ENCODE measurements around the gene SGMS2. TPM values are rescaled to one million over a fixed set of nuclear protein-coding genes. Genes with fewer than 3 reads are reported as not detected.

SGMS2 gene
- total and polyA plus RNA-seq, 2 of the 4 experiments (the other 2 are of a cell fraction) = 13.4 to 37.5 TPM

DNA sequence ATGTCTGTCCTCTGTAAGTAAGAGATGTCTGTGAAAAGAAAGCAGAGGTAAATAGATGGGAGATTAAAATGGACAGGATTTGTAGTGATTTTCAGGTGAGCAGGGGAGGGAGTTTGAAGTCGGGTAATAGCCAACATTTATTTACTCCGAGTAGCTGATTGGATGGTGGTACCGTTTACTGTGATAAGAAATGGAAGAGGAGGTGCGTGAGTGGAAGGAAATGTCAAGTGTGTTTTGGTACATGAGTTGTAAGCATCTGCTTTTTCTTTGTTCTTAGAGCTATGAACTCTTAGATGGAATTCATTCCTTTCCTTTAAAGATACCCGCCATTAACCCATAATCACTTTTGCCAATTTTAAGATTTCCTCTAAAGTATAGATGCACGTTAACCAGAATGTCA is 45.5 kb downstream of the SGMS2 start:
- H4K91ac ChIP-seq (ENCODE audit: insufficient read depth, low read depth, low read length) = no peak overlapping the region
- in situ Hi-C loops (cut with MboI; ENCODE audit: low sequenced_read_pairs) = no loop called here
- no peaks in the 10 kb centered on the region for H3K9me3 ChIP-seq (ENCODE audit: control insufficient read depth, insufficient read depth, low read length)
- no peak overlapping the region for H3K4me3 ChIP-seq (ENCODE audit: insufficient read depth, low read depth, low read length)
- no CpG with 5 or more reads among the region's 6 CpGs for WGBS, 2 experiments (ENCODE audit: extremely low coverage in 2 of 2, insufficient read length in 1 of 2)
- intact Hi-C loops (cut with micrococcal nuclease) = no loop called here
- no peak overlapping the region for H2AK9ac ChIP-seq (replicated peaks; ENCODE audit: low read depth, low read length, poor library complexity)
- H2BK20ac ChIP-seq (ENCODE audit: low read depth, low read length) = no peak overlapping the region
- no peak overlapping the region for H3K27ac ChIP-seq (ENCODE audit: insufficient read depth, low read length)
- no peak overlapping the region for H2AFZ ChIP-seq (replicated peaks; ENCODE audit: low read length, poor library complexity)
- dilution Hi-C loops (cut with HindIII; ENCODE audit: low sequenced_read_pairs, unreplicated experiment) = no loop called here
- H2BK120ac ChIP-seq (ENCODE audit: low read depth, low read length) = no peak overlapping the region
- no peak overlapping the region for H2BK15ac ChIP-seq (ENCODE audit: low read depth, low read length)
- H2BK5ac ChIP-seq (ENCODE audit: low read depth, low read length, poor library complexity, severe bottlenecking) = no peak overlapping the region
- no peak overlapping the region for H3K18ac ChIP-seq (ENCODE audit: low read depth, low read length)
- TF ChIP-seq, protein P1, sequence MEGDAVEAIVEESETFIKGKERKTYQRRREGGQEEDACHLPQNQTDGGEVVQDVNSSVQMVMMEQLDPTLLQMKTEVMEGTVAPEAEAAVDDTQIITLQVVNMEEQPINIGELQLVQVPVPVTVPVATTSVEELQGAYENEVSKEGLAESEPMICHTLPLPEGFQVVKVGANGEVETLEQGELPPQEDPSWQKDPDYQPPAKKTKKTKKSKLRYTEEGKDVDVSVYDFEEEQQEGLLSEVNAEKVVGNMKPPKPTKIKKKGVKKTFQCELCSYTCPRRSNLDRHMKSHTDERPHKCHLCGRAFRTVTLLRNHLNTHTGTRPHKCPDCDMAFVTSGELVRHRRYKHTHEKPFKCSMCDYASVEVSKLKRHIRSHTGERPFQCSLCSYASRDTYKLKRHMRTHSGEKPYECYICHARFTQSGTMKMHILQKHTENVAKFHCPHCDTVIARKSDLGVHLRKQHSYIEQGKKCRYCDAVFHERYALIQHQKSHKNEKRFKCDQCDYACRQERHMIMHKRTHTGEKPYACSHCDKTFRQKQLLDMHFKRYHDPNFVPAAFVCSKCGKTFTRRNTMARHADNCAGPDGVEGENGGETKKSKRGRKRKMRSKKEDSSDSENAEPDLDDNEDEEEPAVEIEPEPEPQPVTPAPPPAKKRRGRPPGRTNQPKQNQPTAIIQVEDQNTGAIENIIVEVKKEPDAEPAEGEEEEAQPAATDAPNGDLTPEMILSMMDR (conservative IDR thresholded peaks at IDR 0.05; ENCODE audit: low read depth, low read length) = no peak
- TF ChIP-seq CHD1 (IDR thresholded peaks at IDR 0.05; ENCODE audit: low read depth, low read length) = no peak
- no peak for TF ChIP-seq RCOR1 (IDR thresholded peaks at IDR 0.05; ENCODE audit: insufficient replicate concordance, low read length)
- no peak for TF ChIP-seq MAFK (IDR thresholded peaks at IDR 0.05; ENCODE audit: low read depth, low read length)
- no peak for TF ChIP-seq BHLHE40 (IDR thresholded peaks at IDR 0.05; ENCODE audit: low read depth, low read length)
- TF ChIP-seq MAZ (IDR thresholded peaks at IDR 0.05; ENCODE audit: borderline replicate concordance, low read depth, low read length) = no peak
- no peak for TF ChIP-seq SMC3 (IDR thresholded peaks at IDR 0.05; ENCODE audit: low read depth, low read length)
- no peak for TF ChIP-seq NFE2L2 (IDR thresholded peaks at IDR 0.05; ENCODE audit: low read depth, low read length)
- no peak for TF ChIP-seq POLR2A (IDR thresholded peaks at IDR 0.05; ENCODE audit: low read depth, low read length)
- TF ChIP-seq, protein P2, sequence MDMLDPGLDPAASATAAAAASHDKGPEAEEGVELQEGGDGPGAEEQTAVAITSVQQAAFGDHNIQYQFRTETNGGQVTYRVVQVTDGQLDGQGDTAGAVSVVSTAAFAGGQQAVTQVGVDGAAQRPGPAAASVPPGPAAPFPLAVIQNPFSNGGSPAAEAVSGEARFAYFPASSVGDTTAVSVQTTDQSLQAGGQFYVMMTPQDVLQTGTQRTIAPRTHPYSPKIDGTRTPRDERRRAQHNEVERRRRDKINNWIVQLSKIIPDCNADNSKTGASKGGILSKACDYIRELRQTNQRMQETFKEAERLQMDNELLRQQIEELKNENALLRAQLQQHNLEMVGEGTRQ (IDR thresholded peaks at IDR 0.05; ENCODE audit: low read depth, low read length) = no peak
- no peak for TF ChIP-seq RAD21 (IDR thresholded peaks at IDR 0.05; ENCODE audit: low read length)
- no peak for TF ChIP-seq MXI1 (IDR thresholded peaks at IDR 0.05; ENCODE audit: borderline replicate concordance, low read depth, low read length)
- TF ChIP-seq RFX5 (IDR thresholded peaks at IDR 0.05; ENCODE audit: low read depth, low read length) = no peak
- no peak overlapping the region for H4K8ac ChIP-seq (ENCODE audit: low read depth in 2 of 2, low read length in 2 of 2)
- H3K27me3 ChIP-seq (ENCODE audit: control insufficient read depth, insufficient read depth, low read length) = no peaks in the 10 kb centered on the region
- no peaks in the 10 kb centered on the region for H3K79me1 ChIP-seq (ENCODE audit: low read depth in 1 of 2, low read length in 2 of 2)
- no peaks in the 10 kb centered on the region for H3K9me1 ChIP-seq (ENCODE audit: insufficient read depth, low read length)
- no peaks in the 10 kb centered on the region for H4K20me1 ChIP-seq (ENCODE audit: insufficient read depth, low read length)
- H3K56ac ChIP-seq (ENCODE audit: extremely low read depth, insufficient read depth, low read length) = no peak overlapping the region
- no peaks in the 10 kb centered on the region for H3K36me3 ChIP-seq (ENCODE audit: control insufficient read depth, insufficient read depth, low read length)
- H2AK5ac ChIP-seq (ENCODE audit: low read depth, low read length) = no peak overlapping the region
- no peak overlapping the region for H3K23ac ChIP-seq (ENCODE audit: low read depth, low read length)
- CTCF ChIA-PET = no interaction called here
- H3K14ac ChIP-seq (replicated peaks; ENCODE audit: low read depth, low read length) = no peak overlapping the region
- POLR2A ChIA-PET (ENCODE audit: unreplicated experiment) = no interaction called here
- H3K9ac ChIP-seq (ENCODE audit: low read depth, low read length) = no peak overlapping the region
- ATAC-seq (ENCODE audit: low read depth) = no peak
- no TSS peak for BruUV-seq (replicated peaks)
- no peak overlapping the region for H4K5ac ChIP-seq (ENCODE audit: low read depth, low read length)
- no peak overlapping the region for H3K4ac ChIP-seq (ENCODE audit: low read depth, low read length)
- H3K4me1 ChIP-seq (ENCODE audit: control insufficient read depth, insufficient read depth, low read length) = no peaks in the 10 kb centered on the region
- H3K4me2 ChIP-seq (ENCODE audit: low read depth, low read length) = no peak overlapping the region
- DNase-seq = no peak
